ENCODE data around the gene EBNA1BP2.
"Not testable (repeated sequence)": the region's sequence is repeated elsewhere in the genome, so short reads cannot be mapped to it uniquely, and the experiment has no call there.

EBNA1BP2 gene

GRCh38 chr1:43144237-43144636 lies 27.9 kb downstream of the EBNA1BP2 start:
- Histone ChIP-seq H3K4me3 (ENCODE audit: low read depth in 1 of 5, low read length in 5 of 5) (no peak overlapping the region), H3K4me1 (ENCODE audit: control insufficient read depth in 5 of 5, insufficient read depth in 5 of 5, low read length in 5 of 5) (peaks cover 0 to 10% (median 8%) of the 10 kb centered on the region in 5 donors), H3K36me3 (ENCODE audit: control insufficient read depth in 5 of 5, insufficient read depth in 5 of 5, low read length in 5 of 5) (no peaks in the 10 kb centered on the region), H3K9ac (ENCODE audit: low read length in 5 of 5) (no peak overlapping the region), H3K27me3 (ENCODE audit: control insufficient read depth in 5 of 5, insufficient read depth in 4 of 5, low read length in 5 of 5) (peaks cover 4 to 20% (median 6%) of the 10 kb centered on the region in 5 donors), H3K27ac (ENCODE audit: low read depth, low read length) (no peak overlapping the region), H3K9me3 (ENCODE audit: control insufficient read depth in 5 of 5, low read length in 5 of 5) (peaks cover 0 to 5% (median 0%) of the 10 kb centered on the region in 5 donors)

DNA sequence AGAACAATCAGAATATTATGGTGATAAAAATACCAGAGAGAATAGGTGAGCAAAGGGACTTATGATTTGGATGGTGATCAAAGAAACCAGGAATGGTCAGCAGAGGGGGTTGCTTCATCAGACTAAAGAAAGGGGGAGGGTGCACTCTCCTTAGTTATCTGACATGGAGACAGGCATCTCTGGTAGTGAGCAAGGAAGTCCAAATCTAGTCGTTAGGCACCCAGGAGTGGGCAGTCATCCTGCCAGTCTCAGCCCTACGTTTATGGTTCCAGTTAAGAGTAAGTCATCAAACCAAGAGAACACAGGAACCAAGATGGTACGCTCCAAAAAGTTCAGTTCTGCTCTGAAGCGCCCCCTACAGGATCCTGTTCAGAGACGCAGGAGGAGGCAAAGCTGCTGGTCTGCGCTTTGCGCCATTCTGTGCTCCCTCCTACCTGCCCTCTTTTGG lies 28.6 kb downstream of the EBNA1BP2 start:
- no peak overlapping the region for H3K9ac ChIP-seq (ENCODE audit: low read length in 5 of 5)
- peaks cover 0 to 10% (median 8%) of the 10 kb centered on the region in 5 donors for H3K4me1 ChIP-seq (ENCODE audit: control insufficient read depth in 5 of 5, insufficient read depth in 5 of 5, low read length in 5 of 5)
- H3K4me3 ChIP-seq (ENCODE audit: low read depth in 1 of 5, low read length in 5 of 5), result no peak overlapping the region
- no peaks in the 10 kb centered on the region for H3K36me3 ChIP-seq (ENCODE audit: control insufficient read depth in 5 of 5, insufficient read depth in 5 of 5, low read length in 5 of 5)
- H3K27ac ChIP-seq (ENCODE audit: low read depth, low read length), result no peak overlapping the region
- H3K9me3 ChIP-seq (ENCODE audit: control insufficient read depth in 5 of 5, low read length in 5 of 5), result peaks cover 0 to 5% (median 0%) of the 10 kb centered on the region in 5 donors
- peaks cover 4 to 20% (median 6%) of the 10 kb centered on the region in 5 donors for H3K27me3 ChIP-seq (ENCODE audit: control insufficient read depth in 5 of 5, insufficient read depth in 4 of 5, low read length in 5 of 5)

DNA sequence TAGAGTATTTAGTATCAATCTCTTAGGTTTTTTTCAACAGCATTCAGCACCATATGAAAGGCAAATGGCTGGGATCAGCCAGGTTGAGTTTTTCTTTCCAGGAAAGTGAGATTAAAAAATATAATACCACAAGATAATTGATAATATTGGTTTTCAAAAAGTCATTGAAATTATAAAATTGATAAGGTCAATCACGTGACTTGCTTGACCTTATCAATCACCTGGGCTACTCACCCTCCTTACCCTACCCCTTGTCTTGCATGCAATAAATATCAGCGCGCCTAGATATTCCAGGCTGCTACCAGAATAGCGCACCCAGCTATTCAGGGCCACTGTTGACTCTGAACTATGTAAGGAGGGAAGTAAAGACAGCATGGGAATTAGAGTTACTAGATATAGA lies 31.5 kb downstream of the EBNA1BP2 start:
- H3K4me3 ChIP-seq (ENCODE audit: low read depth in 1 of 5, low read length in 5 of 5), result no peak overlapping the region
- H3K27me3 ChIP-seq (ENCODE audit: control insufficient read depth in 5 of 5, insufficient read depth in 4 of 5, low read length in 5 of 5), result peaks cover 4 to 17% (median 6%) of the 10 kb centered on the region in 5 donors
- H3K9ac ChIP-seq (ENCODE audit: low read length in 5 of 5), result no peak overlapping the region

GRCh38 chr1:43140010-43140409 lies 32.1 kb downstream of the EBNA1BP2 start:
- Histone ChIP-seq H3K4me1 (ENCODE audit: control insufficient read depth in 5 of 5, insufficient read depth in 5 of 5, low read length in 5 of 5) (no peaks in the 10 kb centered on the region), H3K4me3 (ENCODE audit: low read depth in 1 of 5, low read length in 5 of 5) (no peak overlapping the region), H3K27ac (ENCODE audit: low read depth, low read length) (no peak overlapping the region), H3K27me3 (ENCODE audit: control insufficient read depth in 5 of 5, insufficient read depth in 4 of 5, low read length in 5 of 5) (peaks cover 4 to 12% (median 5%) of the 10 kb centered on the region in 5 donors), H3K9ac (ENCODE audit: low read length in 5 of 5) (no peak overlapping the region), H3K36me3 (ENCODE audit: control insufficient read depth in 5 of 5, insufficient read depth in 5 of 5, low read length in 5 of 5) (no peaks in the 10 kb centered on the region), H3K9me3 (ENCODE audit: control insufficient read depth in 5 of 5, low read length in 5 of 5) (peaks cover 0 to 5% (median 0%) of the 10 kb centered on the region in 5 donors)

More for the DNA sequence above, 31.5 kb downstream of the EBNA1BP2 start:
- H3K9me3 ChIP-seq (ENCODE audit: control insufficient read depth in 5 of 5, low read length in 5 of 5), result peaks cover 0 to 5% (median 0%) of the 10 kb centered on the region in 5 donors
- H3K36me3 ChIP-seq (ENCODE audit: control insufficient read depth in 5 of 5, insufficient read depth in 5 of 5, low read length in 5 of 5), result no peaks in the 10 kb centered on the region
- no peaks in the 10 kb centered on the region for H3K4me1 ChIP-seq (ENCODE audit: control insufficient read depth in 5 of 5, insufficient read depth in 5 of 5, low read length in 5 of 5)
- H3K27ac ChIP-seq (ENCODE audit: low read depth, low read length), result no peak overlapping the region

DNA sequence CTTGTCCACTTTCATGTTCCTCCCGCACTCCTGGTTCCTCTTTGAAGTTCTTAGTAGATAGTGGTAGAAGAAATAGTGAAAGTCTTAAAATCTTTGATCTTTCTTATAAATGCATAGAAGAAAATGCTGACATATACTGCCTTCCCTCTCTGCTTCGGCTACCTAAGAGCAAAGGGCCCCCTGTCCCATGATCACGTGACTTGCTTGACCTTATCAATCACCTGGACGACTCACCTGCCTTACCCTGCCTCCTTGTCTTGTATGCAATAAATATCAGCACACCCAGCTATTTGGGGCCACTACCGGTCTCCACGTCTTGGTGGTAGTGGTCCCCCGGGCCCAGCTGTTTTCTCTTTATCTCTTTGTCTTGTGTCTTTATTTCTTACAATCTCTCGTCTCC lies 32.8 kb downstream of the EBNA1BP2 start:
- H3K9ac ChIP-seq (ENCODE audit: low read length in 5 of 5); H3K4me1 ChIP-seq (ENCODE audit: control insufficient read depth in 5 of 5, insufficient read depth in 5 of 5, low read length in 5 of 5); H3K36me3 ChIP-seq (ENCODE audit: control insufficient read depth in 5 of 5, insufficient read depth in 5 of 5, low read length in 5 of 5); H3K4me3 ChIP-seq (ENCODE audit: low read depth in 1 of 5, low read length in 5 of 5); H3K27ac ChIP-seq (ENCODE audit: low read depth, low read length); H3K27me3 ChIP-seq (ENCODE audit: control insufficient read depth in 5 of 5, insufficient read depth in 4 of 5, low read length in 5 of 5); H3K9me3 ChIP-seq (ENCODE audit: control insufficient read depth in 5 of 5, low read length in 5 of 5): not testable (repeated sequence)

- Histone ChIP-seq H3K36me3 (ENCODE audit: control insufficient read depth in 5 of 5, insufficient read depth in 5 of 5, low read length in 5 of 5) (no peaks in the 10 kb centered on the region), H3K27me3 (ENCODE audit: control insufficient read depth in 5 of 5, insufficient read depth in 4 of 5, low read length in 5 of 5) (no peaks in the 10 kb centered on the region), H3K4me1 (ENCODE audit: control insufficient read depth in 5 of 5, insufficient read depth in 5 of 5, low read length in 5 of 5) (peaks cover 0 to 6% (median 0%) of the 10 kb centered on the region in 5 donors), H3K9ac (ENCODE audit: low read length in 5 of 5) (no peak overlapping the region), H3K4me3 (ENCODE audit: low read depth in 1 of 5, low read length in 5 of 5) (no peak overlapping the region), H3K9me3 (ENCODE audit: control insufficient read depth in 5 of 5, low read length in 5 of 5) (peaks cover 0 to 5% (median 0%) of the 10 kb centered on the region in 5 donors), H3K27ac (ENCODE audit: low read depth, low read length) (no peak overlapping the region)
These were observed 34.5 kb downstream of the EBNA1BP2 start for GRCh38 chr1:43137445-43138052.

- H3K27ac ChIP-seq (ENCODE audit: low read depth, low read length), result no peak overlapping the region
- H3K9me3 ChIP-seq (ENCODE audit: control insufficient read depth in 5 of 5, low read length in 5 of 5), result peaks cover 0 to 5% (median 0%) of the 10 kb centered on the region in 5 donors
- H3K4me3 ChIP-seq (ENCODE audit: low read depth in 1 of 5, low read length in 5 of 5), result no peak overlapping the region
- no peak overlapping the region for H3K9ac ChIP-seq (ENCODE audit: low read length in 5 of 5)
- no peaks in the 10 kb centered on the region for H3K27me3 ChIP-seq (ENCODE audit: control insufficient read depth in 5 of 5, insufficient read depth in 4 of 5, low read length in 5 of 5)
- no peaks in the 10 kb centered on the region for H3K36me3 ChIP-seq (ENCODE audit: control insufficient read depth in 5 of 5, insufficient read depth in 5 of 5, low read length in 5 of 5)
- H3K4me1 ChIP-seq (ENCODE audit: control insufficient read depth in 5 of 5, insufficient read depth in 5 of 5, low read length in 5 of 5), result peaks cover 0 to 6% (median 0%) of the 10 kb centered on the region in 5 donors
These were observed 36.0 kb downstream of the EBNA1BP2 start for GRCh38 chr1:43135857-43136781.

GRCh38 chr1:43134640-43135039 lies 37.5 kb downstream of the EBNA1BP2 start:
- peaks cover 0 to 2% (median 0%) of the 10 kb centered on the region in 5 donors for H3K27me3 ChIP-seq (ENCODE audit: control insufficient read depth in 5 of 5, insufficient read depth in 4 of 5, low read length in 5 of 5)
- peaks cover 0 to 8% (median 1%) of the 10 kb centered on the region in 5 donors for H3K4me1 ChIP-seq (ENCODE audit: control insufficient read depth in 5 of 5, insufficient read depth in 5 of 5, low read length in 5 of 5)
- no peaks in the 10 kb centered on the region for H3K36me3 ChIP-seq (ENCODE audit: control insufficient read depth in 5 of 5, insufficient read depth in 5 of 5, low read length in 5 of 5)
- H3K4me3 ChIP-seq (ENCODE audit: low read depth in 1 of 5, low read length in 5 of 5), result no peak overlapping the region
- H3K9me3 ChIP-seq (ENCODE audit: control insufficient read depth in 5 of 5, low read length in 5 of 5), result peaks cover 0 to 1% (median 0%) of the 10 kb centered on the region in 5 donors
- no peak overlapping the region for H3K27ac ChIP-seq (ENCODE audit: low read depth, low read length)
- no peak overlapping the region for H3K9ac ChIP-seq (ENCODE audit: low read length in 5 of 5)

- no peaks in the 10 kb centered on the region for H3K36me3 ChIP-seq (ENCODE audit: control insufficient read depth in 5 of 5, insufficient read depth in 5 of 5, low read length in 5 of 5)
- H3K4me1 ChIP-seq (ENCODE audit: control insufficient read depth in 5 of 5, insufficient read depth in 5 of 5, low read length in 5 of 5), result peaks cover 0 to 12% (median 7%) of the 10 kb centered on the region in 5 donors
- no peak overlapping the region for H3K27ac ChIP-seq (ENCODE audit: low read depth, low read length)
- H3K9me3 ChIP-seq (ENCODE audit: control insufficient read depth in 5 of 5, low read length in 5 of 5), result no peaks in the 10 kb centered on the region
- peaks cover 0 to 6% (median 0%) of the 10 kb centered on the region in 5 donors for H3K27me3 ChIP-seq (ENCODE audit: control insufficient read depth in 5 of 5, insufficient read depth in 4 of 5, low read length in 5 of 5)
- no peak overlapping the region for H3K9ac ChIP-seq (ENCODE audit: low read length in 5 of 5)
- H3K4me3 ChIP-seq (ENCODE audit: low read depth in 1 of 5, low read length in 5 of 5), result no peak overlapping the region
These were observed 38.0 kb downstream of the EBNA1BP2 start for GRCh38 chr1:43134068-43134467.

DNA sequence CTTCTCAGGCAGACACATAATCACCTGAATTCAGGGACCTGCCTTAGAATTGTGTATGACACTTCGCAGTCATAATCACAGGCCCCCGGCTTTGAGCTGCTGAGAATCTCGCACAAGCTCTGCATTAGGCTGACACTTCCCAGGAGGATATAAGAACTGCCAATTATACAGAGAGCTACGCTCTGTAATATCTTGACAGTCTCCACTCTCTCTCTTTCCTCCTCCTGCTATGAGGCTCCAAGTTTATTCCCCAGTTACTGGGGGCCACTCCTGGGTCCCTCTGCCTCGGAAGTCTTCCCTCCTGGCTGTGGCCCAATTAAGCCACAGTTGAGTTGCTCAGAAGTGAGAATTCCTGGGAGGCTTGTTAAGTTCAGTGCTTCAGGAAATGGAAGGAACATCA lies 42.7 kb downstream of the EBNA1BP2 start:
- Histone ChIP-seq H3K9ac (ENCODE audit: low read length in 5 of 5) (no peak overlapping the region), H3K9me3 (ENCODE audit: control insufficient read depth in 5 of 5, low read length in 5 of 5) (no peaks in the 10 kb centered on the region), H3K27me3 (ENCODE audit: control insufficient read depth in 5 of 5, insufficient read depth in 4 of 5, low read length in 5 of 5) (peaks cover 0 to 6% (median 0%) of the 10 kb centered on the region in 5 donors), H3K4me3 (ENCODE audit: low read depth in 1 of 5, low read length in 5 of 5) (no peak overlapping the region), H3K4me1 (ENCODE audit: control insufficient read depth in 5 of 5, insufficient read depth in 5 of 5, low read length in 5 of 5) (peaks cover 0 to 12% (median 7%) of the 10 kb centered on the region in 5 donors), H3K36me3 (ENCODE audit: control insufficient read depth in 5 of 5, insufficient read depth in 5 of 5, low read length in 5 of 5) (no peaks in the 10 kb centered on the region), H3K27ac (ENCODE audit: low read depth, low read length) (no peak overlapping the region)
